Stimulated activated effector memory CD8-positive, alpha-beta T cell treated with anti-CD3 and anti-CD28 coated beads, Interleukin-12 subunit alpha, Interleukin-12 subunit beta, amount 100 ng/mL, for 72 hours (primary cell): Measurements from ENCODE around the gene JAG1.

ENCODE experiments used
- ATAC-seq: fragments of 150-1000 bp; cut with Tn5 transposase; 2 replicates; pipeline ENCODE4 v1.10.0; 2021
- DNase-seq, 2 donors: peaks; one replicate each; pipeline ENCODE4 v3.0.0; 2021 to 2022; ENCODE audit warnings: low spot score in 2 of 2
- H3K27ac Mint-ChIP-seq: one replicate; pipeline ENCODE4 v1.8.0; 2022; ENCODE audit warnings: mild to moderate bottlenecking, mixed read lengths
- H3K36me3 Mint-ChIP-seq: one replicate; pipeline ENCODE4 v1.8.0; 2022; ENCODE audit warnings: mild to moderate bottlenecking, mixed read lengths
- H3K4me1 Mint-ChIP-seq: one replicate; pipeline ENCODE4 v1.8.0; 2022; ENCODE audit warnings: mixed read lengths
- H3K4me3 Mint-ChIP-seq: one replicate; pipeline ENCODE4 v1.8.0; 2022; ENCODE audit warnings: mild to moderate bottlenecking, mixed read lengths
- H3K9me3 Mint-ChIP-seq: one replicate; pipeline ENCODE4 v1.8.0; 2022; ENCODE audit warnings: mixed read lengths

Gene JAG1

GRCh38 chr20:10673842-10674683 is at the start of gene JAG1:
Gene JAG1 (minus strand): TSS chr20:10673999. CDS start chr20:10673530, 469 bp downstream.
- no peaks in the 10 kb centered on the region for H3K9me3 Mint-ChIP-seq
- no peaks in the 10 kb centered on the region for H3K36me3 Mint-ChIP-seq
- H3K4me1 Mint-ChIP-seq, result peaks cover 29% of the 10 kb centered on the region
- H3K27ac Mint-ChIP-seq, result no peak within 1 kb of the TSS
- peak; percentile 80 for ATAC-seq
- H3K4me3 Mint-ChIP-seq, result peak within 1 kb of the TSS; percentile 89
- peak in 1 of 2 donors; percentile 82 for DNase-seq

DNA sequence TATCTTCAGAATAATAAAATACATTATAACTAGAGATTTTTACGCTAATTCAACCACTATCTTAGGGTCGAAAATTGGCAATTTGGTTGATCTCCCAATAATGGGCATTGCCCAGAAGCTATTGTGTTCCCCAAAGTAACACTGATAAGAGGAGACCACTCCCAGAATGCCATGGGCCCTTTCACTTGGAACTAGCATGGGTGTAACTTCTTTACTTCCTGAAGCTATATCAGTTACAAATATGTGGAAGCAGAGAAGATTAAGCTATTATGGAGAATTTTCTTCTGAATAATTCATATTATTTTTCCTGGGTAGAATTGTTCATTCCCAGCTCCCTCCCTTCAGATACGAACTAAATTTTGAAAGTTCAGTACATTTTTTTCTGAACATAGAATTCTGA is 48.2 kb upstream of the JAG1 start:
- no peaks in the 10 kb centered on the region for H3K4me1 Mint-ChIP-seq
- H3K4me3 Mint-ChIP-seq, result no peak overlapping the region
- ATAC-seq (no peak), DNase-seq (no peak)
- H3K27ac Mint-ChIP-seq, result no peak overlapping the region
- no peaks in the 10 kb centered on the region for H3K36me3 Mint-ChIP-seq
- no peaks in the 10 kb centered on the region for H3K9me3 Mint-ChIP-seq

GRCh38 chr20:10721137-10721896 is 47.5 kb upstream of the JAG1 start:
- H3K27ac Mint-ChIP-seq, result no peak overlapping the region
- H3K4me3 Mint-ChIP-seq, result no peak overlapping the region
- H3K4me1 Mint-ChIP-seq, result no peaks in the 10 kb centered on the region
- H3K9me3 Mint-ChIP-seq, result no peaks in the 10 kb centered on the region
- ATAC-seq (no peak), DNase-seq (no peak)
- no peaks in the 10 kb centered on the region for H3K36me3 Mint-ChIP-seq

DNA sequence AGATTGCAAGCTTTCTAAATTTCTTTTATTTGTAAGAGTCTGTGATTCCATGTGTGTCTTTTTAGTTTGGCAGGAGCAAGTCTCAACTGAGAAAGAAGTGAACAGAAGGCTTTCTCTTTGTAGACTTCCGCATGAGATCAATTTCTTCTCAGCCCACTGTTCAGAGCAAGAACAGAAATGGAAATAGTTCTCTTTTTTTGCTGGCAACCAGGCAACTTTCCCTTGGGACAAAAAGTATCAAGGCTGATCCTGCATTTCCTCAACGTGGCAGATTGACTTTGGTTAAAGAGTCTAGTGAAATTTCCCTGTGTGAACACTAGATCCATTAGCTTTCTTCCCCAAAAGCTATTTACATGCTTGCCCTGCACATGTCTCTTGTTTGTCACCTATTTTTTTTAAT is 46.8 kb upstream of the JAG1 start:
- Mint-ChIP-seq H3K9me3 (no peaks in the 10 kb centered on the region), H3K27ac (no peak overlapping the region), H3K36me3 (no peaks in the 10 kb centered on the region), H3K4me1 (no peaks in the 10 kb centered on the region), H3K4me3 (no peak overlapping the region)
- DNase-seq, result no peak
- no peak for ATAC-seq

DNA sequence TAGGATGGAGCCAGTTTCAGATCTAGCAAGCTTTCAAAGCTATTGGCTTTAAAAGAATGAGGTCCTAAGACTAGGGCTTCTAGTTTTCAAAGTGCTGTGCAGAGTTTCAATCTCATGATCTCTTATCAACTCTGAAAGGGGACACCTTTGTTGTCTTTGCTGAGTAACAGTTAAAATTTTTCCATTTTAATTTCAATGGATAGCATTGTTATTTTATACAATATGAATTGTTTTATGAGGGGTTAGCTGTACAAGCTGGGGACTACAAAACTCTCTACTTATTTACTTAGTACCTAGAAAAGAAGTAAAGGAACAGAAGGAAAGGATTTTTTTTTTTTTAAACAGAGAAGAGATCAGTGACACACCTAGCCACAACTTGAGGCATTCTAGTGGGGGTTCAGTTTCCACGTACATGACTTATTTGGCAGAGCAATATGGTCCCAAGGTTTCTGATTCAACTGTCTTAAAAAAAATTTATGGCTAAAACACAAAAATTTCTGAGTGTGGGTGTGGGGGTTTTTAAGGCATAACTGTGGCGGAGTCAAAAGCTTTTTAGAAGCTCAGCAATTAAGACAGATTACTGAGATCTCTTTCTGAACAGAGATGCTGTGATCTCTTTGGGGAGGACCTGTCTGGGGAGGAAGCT is 46.1 kb upstream of the JAG1 start:
- ATAC-seq (no peak), DNase-seq (no peak)
- Mint-ChIP-seq H3K36me3 (no peaks in the 10 kb centered on the region), H3K9me3 (no peaks in the 10 kb centered on the region), H3K4me3 (no peak overlapping the region), H3K27ac (no peak overlapping the region), H3K4me1 (no peaks in the 10 kb centered on the region)

GRCh38 chr20:10718661-10719060 is 44.9 kb upstream of the JAG1 start:
- Mint-ChIP-seq H3K27ac (no peak overlapping the region), H3K4me3 (no peak overlapping the region), H3K4me1 (no peaks in the 10 kb centered on the region), H3K9me3 (no peaks in the 10 kb centered on the region), H3K36me3 (no peaks in the 10 kb centered on the region)
- no peak for DNase-seq
- ATAC-seq, result no peak

GRCh38 chr20:10716855-10717254 is 43.1 kb upstream of the JAG1 start:
- ATAC-seq, result no peak
- Mint-ChIP-seq H3K9me3 (no peaks in the 10 kb centered on the region), H3K4me1 (no peaks in the 10 kb centered on the region), H3K27ac (no peak overlapping the region), H3K36me3 (no peaks in the 10 kb centered on the region), H3K4me3 (no peak overlapping the region)
- DNase-seq, result no peak

DNA sequence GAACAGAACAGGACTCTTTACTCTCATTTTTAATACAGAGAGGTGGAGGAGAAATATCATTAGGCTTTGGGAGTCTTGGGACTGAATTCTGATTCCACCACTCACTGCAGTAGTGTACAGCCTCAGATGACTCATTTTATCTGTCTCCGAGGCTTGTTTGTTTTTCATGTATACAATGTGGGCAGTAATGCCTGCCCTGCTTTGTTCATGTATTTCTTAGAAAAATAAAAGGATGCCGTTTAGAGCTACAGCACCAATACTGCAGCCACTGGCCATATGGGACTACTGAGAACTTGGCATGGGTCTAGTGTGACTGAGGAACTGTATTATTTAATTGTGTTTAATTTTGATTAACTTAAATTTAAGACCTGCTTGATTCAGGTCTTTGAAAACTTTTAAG is 41.2 kb upstream of the JAG1 start:
- Mint-ChIP-seq H3K4me3 (no peak overlapping the region), H3K27ac (no peak overlapping the region), H3K36me3 (no peaks in the 10 kb centered on the region), H3K9me3 (no peaks in the 10 kb centered on the region), H3K4me1 (no peaks in the 10 kb centered on the region)
- ATAC-seq, result no peak
- no peak for DNase-seq

GRCh38 chr20:10714236-10714975 is 40.6 kb upstream of the JAG1 start:
- Mint-ChIP-seq H3K4me3 (no peak overlapping the region), H3K27ac (no peak overlapping the region), H3K9me3 (no peaks in the 10 kb centered on the region), H3K4me1 (no peaks in the 10 kb centered on the region), H3K36me3 (no peaks in the 10 kb centered on the region)
- ATAC-seq, result no peak
- no peak for DNase-seq

GRCh38 chr20:10713161-10713560 is 39.4 kb upstream of the JAG1 start:
- no peak for DNase-seq
- H3K36me3 Mint-ChIP-seq, result no peaks in the 10 kb centered on the region
- no peaks in the 10 kb centered on the region for H3K4me1 Mint-ChIP-seq
- H3K4me3 Mint-ChIP-seq, result no peak overlapping the region
- H3K27ac Mint-ChIP-seq, result no peak overlapping the region
- H3K9me3 Mint-ChIP-seq, result no peaks in the 10 kb centered on the region
- ATAC-seq, result no peak

DNA sequence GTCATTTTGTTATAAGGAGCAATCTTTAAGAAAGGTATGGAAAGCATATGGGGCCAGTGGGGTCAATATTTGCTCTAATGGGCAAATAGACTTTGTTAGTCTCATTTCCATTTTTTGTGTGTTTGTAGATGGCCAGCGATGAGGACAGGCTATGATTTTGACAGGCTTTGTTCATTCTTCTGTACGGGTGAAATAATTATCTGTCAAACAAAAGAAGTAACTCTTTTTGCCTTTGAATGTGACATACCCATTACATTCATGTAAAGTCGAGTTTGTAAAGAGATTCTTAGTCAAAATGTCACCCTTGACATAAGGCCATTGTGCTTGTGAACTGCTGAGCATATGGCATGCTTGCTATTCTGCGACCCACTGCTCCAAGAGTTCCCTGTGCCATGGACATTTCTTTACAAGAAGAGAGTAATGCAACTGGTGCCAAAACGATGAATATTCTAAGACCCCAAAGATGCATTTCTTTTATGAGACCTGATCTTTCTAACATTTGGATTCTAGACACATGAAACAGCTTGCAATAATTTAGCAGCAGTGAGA is 38.2 kb upstream of the JAG1 start:
- Mint-ChIP-seq H3K4me3 (no peak overlapping the region), H3K36me3 (no peaks in the 10 kb centered on the region), H3K4me1 (no peaks in the 10 kb centered on the region), H3K9me3 (no peaks in the 10 kb centered on the region), H3K27ac (no peak overlapping the region)
- DNase-seq, result no peak
- no peak for ATAC-seq

DNA sequence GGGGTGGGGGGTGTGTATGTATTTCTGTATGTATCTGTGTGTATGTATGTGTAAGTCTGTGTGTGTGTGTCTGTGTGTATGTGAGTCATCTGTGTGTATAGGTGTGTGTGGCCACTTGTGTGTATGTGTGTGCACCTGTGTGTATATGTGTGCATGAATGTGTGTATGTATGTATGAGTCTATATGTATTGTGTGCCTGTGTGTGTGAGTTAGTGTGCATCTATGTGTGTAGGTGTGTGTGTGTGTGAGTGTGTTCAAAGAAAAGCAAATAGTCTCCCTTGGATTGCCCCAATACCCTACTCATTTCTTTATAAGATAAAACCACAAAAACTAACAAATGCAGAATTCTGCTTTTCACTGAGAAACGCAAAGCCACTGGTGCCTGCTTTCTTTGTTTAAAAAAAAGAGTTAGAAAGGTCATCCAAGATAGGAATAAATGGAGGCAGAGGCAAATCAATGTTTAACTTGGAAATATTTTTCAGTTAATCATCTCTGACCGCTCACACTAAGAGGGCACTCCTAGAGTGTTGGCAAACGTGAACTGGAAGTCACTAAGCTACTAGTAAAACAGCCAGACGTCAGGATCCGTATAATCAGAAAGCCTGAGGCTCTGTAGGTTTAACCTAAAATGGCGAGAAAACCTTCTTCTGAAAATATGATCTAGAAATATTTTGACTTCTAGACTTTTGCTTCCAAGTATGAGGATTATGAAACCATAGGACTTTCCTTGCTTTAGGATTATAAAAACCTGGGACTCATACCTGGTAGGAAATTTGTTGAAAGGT is 37.4 kb upstream of the JAG1 start:
- peaks cover 3% of the 10 kb centered on the region for H3K9me3 Mint-ChIP-seq
- DNase-seq (no peak), ATAC-seq (no peak)
- no peak overlapping the region for H3K27ac Mint-ChIP-seq
- H3K4me1 Mint-ChIP-seq, result no peaks in the 10 kb centered on the region
- H3K4me3 Mint-ChIP-seq, result no peak overlapping the region
- H3K36me3 Mint-ChIP-seq, result no peaks in the 10 kb centered on the region

DNA sequence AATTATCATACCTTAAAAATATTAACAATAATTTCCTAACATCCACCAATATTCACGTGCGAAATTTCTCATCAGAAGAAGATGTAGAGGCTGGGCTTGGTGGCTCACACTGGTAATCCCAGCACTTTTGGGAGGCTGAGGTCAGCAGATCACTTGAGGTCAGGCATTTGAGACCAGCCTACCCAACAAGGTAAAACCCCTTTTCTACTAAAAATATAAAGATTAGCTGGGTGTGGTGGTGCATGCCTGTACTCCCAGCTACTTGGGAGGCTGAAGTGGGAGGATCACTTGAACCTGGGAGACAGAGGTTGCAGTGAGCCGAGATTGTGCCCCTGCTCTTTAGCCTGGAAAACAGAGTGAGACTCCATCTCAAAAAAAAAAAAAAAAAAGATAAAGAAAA is 36.1 kb upstream of the JAG1 start:
- Mint-ChIP-seq H3K4me3 (no peak overlapping the region), H3K9me3 (peaks cover 3% of the 10 kb centered on the region), H3K4me1 (no peaks in the 10 kb centered on the region), H3K27ac (no peak overlapping the region), H3K36me3 (no peaks in the 10 kb centered on the region)
- DNase-seq (no peak), ATAC-seq (no peak)

DNA sequence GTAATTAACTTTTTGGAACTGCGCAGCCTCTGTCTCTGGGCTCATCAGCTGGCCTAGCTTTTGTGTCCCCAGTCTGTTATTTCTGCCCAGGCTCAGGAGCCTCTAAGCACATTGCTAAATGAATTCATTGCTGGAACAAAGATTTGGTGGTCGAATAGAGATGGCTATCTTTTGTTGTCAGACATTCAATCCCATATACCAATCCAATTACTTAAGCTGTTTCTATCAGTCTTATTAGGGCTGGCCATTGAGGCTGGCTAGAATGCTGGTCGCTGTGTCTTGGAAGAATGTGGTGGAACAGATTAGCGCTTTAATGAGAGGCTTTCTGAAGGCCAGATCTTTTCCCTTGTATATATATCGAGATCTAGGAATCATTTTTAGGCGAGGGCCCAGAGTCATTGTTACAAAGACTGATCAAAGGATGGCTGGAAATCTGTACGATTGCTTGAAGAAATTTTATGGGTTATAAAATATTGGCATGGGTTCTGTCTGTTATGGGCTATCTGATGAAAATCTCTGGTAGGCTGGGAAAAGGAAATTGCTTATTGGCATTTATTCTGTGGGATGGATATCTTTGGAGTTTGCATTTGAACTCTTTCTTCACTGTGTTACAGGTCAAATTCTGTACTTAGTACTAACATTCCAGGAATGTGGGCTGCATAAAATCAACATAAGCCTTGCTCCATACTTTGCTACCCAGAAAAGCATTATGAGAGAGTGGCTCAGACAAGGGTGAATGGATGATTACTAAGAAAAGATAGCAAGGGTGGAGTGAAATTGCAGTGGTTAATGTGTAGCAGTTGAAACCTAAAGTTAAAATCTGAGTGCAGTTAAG is 34.8 kb upstream of the JAG1 start:
- no peak for DNase-seq
- H3K4me1 Mint-ChIP-seq, result no peaks in the 10 kb centered on the region
- H3K9me3 Mint-ChIP-seq, result peaks cover 6% of the 10 kb centered on the region
- ATAC-seq, result no peak
- H3K36me3 Mint-ChIP-seq, result no peaks in the 10 kb centered on the region
- H3K4me3 Mint-ChIP-seq, result no peak overlapping the region
- no peak overlapping the region for H3K27ac Mint-ChIP-seq
